Astrocyte (in vitro differentiated cells and primary cell): Measurements from ENCODE around the gene C5orf34. TPM values are rescaled to one million over a fixed set of nuclear protein-coding genes. Genes with fewer than 3 reads are reported as not detected.
A peak's percentile ranks its signal among the peaks of the same experiment; 100 is the strongest.

ENCODE experiments used
- DNase-seq: peaks from one replicate; pipeline ENCODE4 v3.0.0-alpha.2; 2010; ENCODE audit warnings: low read depth
- FAIRE-seq: peaks from 2 replicates; lab custom pipeline; 2011; peaks lifted over from hg19 to GRCh38; lab: Jason Lieb, UNC
- H2AFZ ChIP-seq: 2 replicates; pipeline ENCODE4 v1.6.0; 2012; ENCODE audit warnings: low read depth, low read length, inconsistent platforms
- H3K27ac ChIP-seq: 2 replicates; pipeline ENCODE4 v1.5.1; 2011; ENCODE audit warnings: low read depth, low read length, inconsistent platforms
- H3K27me3 ChIP-seq: 2 replicates; pipeline ENCODE4 v1.6.0; 2011; ENCODE audit warnings: low read length, inconsistent platforms; ENCODE audit not compliant: insufficient read depth
- H3K36me3 ChIP-seq: 2 replicates; pipeline ENCODE4 v1.5.1; 2011; ENCODE audit warnings: low read length, inconsistent platforms; ENCODE audit not compliant: insufficient read depth
- H3K4me1 ChIP-seq: 2 replicates; pipeline ENCODE4 v1.5.1; 2011; ENCODE audit warnings: low read length, inconsistent platforms; ENCODE audit not compliant: insufficient read depth
- H3K4me2 ChIP-seq: 2 replicates; pipeline ENCODE4 v1.6.0; 2012; ENCODE audit warnings: low read length, inconsistent platforms
- H3K4me3 ChIP-seq: 2 replicates; pipeline ENCODE4 v1.5.1; 2011; ENCODE audit warnings: low read depth, mild to moderate bottlenecking, low read length, inconsistent platforms; ENCODE audit not compliant: insufficient read depth
- H3K79me2 ChIP-seq: 2 replicates; pipeline ENCODE4 v1.6.0; 2012; ENCODE audit warnings: mild to moderate bottlenecking, low read length, inconsistent platforms; ENCODE audit not compliant: insufficient read depth
- H3K9ac ChIP-seq: 2 replicates; pipeline ENCODE4 v1.6.0; 2012; ENCODE audit warnings: mild to moderate bottlenecking, low read length, inconsistent platforms
- H3K9me3 ChIP-seq: 2 replicates; pipeline ENCODE4 v1.5.1; 2012; ENCODE audit warnings: low read depth, mild to moderate bottlenecking, low read length, inconsistent platforms; ENCODE audit not compliant: insufficient read depth
- H4K20me1 ChIP-seq: 2 replicates; pipeline ENCODE4 v1.6.0; 2012; ENCODE audit warnings: low read length, inconsistent platforms; ENCODE audit not compliant: insufficient read depth
- H3K27ac Mint-ChIP-seq: one replicate; pipeline ENCODE4 v1.8.0; 2021; ENCODE audit warnings: mild to moderate bottlenecking, mixed read lengths; ENCODE audit not compliant: unreplicated experiment
- H3K27me3 Mint-ChIP-seq: one replicate; pipeline ENCODE4 v1.8.0; 2021; ENCODE audit warnings: low read depth, mixed read lengths; ENCODE audit not compliant: unreplicated experiment
- H3K36me3 Mint-ChIP-seq: one replicate; pipeline ENCODE4 v1.8.0; 2021; ENCODE audit warnings: low read depth, mixed read lengths; ENCODE audit not compliant: unreplicated experiment
- H3K4me1 Mint-ChIP-seq: one replicate; pipeline ENCODE4 v1.8.0; 2021; ENCODE audit warnings: low read depth, mixed read lengths; ENCODE audit not compliant: unreplicated experiment
- H3K4me3 Mint-ChIP-seq: one replicate; pipeline ENCODE4 v1.8.0; 2021; ENCODE audit warnings: mild to moderate bottlenecking, moderate library complexity, mixed read lengths; ENCODE audit not compliant: unreplicated experiment
- H3K9me3 Mint-ChIP-seq: one replicate; pipeline ENCODE4 v1.8.0; 2021; ENCODE audit warnings: mild to moderate bottlenecking, mixed read lengths; ENCODE audit not compliant: unreplicated experiment
- EZH2 ChIP-seq: IDR thresholded peaks from 2 replicates; pipeline ENCODE4 v1.6.1; 2012; ENCODE audit warnings: mild to moderate bottlenecking, low read length, inconsistent platforms; ENCODE audit not compliant: insufficient read depth
- total RNA-seq: library from RNA; stranded (reverse); gene quantifications from 2 replicates; pipeline ENCODE4 v1.2.1, GENCODE V29; 2021
- TF ChIP-seq, protein P1 (sequence below): IDR thresholded peaks from 2 replicates; pipeline ENCODE4 v1.5.1; 2011; ENCODE audit warnings: low read depth, mild to moderate bottlenecking, inconsistent platforms, low read length, moderate library complexity; ENCODE audit not compliant: insufficient read depth

Gene C5orf34
- total RNA-seq, 1 donor from 2014 or later: 3.3 TPM

DNA sequence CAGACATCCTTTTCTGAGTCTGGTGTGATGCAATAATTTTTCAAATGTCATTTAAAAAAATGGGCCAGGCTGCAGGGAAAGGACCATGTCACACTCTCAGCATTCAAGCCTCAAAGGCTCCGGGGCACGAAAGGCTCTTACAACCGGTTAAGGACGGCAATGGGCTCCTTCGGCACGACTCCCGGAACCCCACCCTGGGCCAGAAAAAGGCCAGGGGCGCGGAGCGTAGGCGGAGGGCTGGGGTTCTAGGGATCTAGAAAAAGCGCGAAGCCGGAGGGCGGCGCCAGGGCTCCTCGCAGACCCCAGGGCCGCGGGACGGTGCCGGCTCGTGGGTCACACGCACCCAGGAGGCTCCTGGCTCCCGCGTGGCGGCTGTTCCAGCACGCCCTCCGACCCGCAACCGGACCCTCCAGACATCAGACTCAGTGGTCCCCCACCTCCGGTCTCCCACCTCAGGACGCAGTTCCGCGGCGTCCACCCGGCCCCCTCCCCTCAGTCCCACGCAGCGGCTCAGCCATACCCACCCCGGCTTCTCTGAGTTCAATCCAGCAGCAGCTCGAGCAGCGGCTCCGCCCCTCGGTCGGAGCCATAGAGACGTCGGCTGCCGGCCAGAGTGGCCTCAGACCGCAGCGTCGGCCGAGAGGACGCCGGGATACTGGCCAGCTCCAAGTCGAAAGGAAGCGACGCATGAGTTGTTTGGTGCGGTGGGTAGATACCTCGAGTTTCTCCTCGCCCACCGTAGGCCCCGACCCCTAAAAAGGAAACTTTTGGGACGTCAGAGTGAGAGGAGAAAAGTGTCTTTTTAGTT is 31.4 kb downstream of the C5orf34 start, which contains the start of gene TMEM267:
TSS of gene TMEM267 (minus strand) at position 568 of the 808 bp plus-strand sequence. CDS start 29,896 bp downstream, outside the sequence.
- no peaks in the 10 kb centered on the region for H3K36me3 Mint-ChIP-seq
- no peaks in the 10 kb centered on the region for H4K20me1 ChIP-seq
- H3K79me2 ChIP-seq: peaks cover 33% of the 10 kb centered on the region
- H3K4me3 ChIP-seq: peak within 1 kb of the TSS; percentile 90
- peak within 1 kb of the TSS; percentile 100 for H3K27ac Mint-ChIP-seq
- no peaks in the 10 kb centered on the region for H3K9me3 Mint-ChIP-seq
- no peaks in the 10 kb centered on the region for H3K27me3 ChIP-seq
- FAIRE-seq: no peak
- DNase-seq: peak; percentile 84
- peak within 1 kb of the TSS; percentile 97 for H2AFZ ChIP-seq
- H3K4me3 Mint-ChIP-seq: peak within 1 kb of the TSS; percentile 98
- peaks cover 5% of the 10 kb centered on the region for H3K4me1 ChIP-seq
- H3K4me1 Mint-ChIP-seq: peaks cover 10% of the 10 kb centered on the region
- no peaks in the 10 kb centered on the region for H3K9me3 ChIP-seq
- TF ChIP-seq, protein P1, sequence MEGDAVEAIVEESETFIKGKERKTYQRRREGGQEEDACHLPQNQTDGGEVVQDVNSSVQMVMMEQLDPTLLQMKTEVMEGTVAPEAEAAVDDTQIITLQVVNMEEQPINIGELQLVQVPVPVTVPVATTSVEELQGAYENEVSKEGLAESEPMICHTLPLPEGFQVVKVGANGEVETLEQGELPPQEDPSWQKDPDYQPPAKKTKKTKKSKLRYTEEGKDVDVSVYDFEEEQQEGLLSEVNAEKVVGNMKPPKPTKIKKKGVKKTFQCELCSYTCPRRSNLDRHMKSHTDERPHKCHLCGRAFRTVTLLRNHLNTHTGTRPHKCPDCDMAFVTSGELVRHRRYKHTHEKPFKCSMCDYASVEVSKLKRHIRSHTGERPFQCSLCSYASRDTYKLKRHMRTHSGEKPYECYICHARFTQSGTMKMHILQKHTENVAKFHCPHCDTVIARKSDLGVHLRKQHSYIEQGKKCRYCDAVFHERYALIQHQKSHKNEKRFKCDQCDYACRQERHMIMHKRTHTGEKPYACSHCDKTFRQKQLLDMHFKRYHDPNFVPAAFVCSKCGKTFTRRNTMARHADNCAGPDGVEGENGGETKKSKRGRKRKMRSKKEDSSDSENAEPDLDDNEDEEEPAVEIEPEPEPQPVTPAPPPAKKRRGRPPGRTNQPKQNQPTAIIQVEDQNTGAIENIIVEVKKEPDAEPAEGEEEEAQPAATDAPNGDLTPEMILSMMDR: no peak
- no peak for TF ChIP-seq EZH2
- H3K4me2 ChIP-seq: peak within 1 kb of the TSS; percentile 83
- H3K36me3 ChIP-seq: no peaks in the 10 kb centered on the region
- H3K9ac ChIP-seq: peak within 1 kb of the TSS; percentile 97
- H3K27ac ChIP-seq: peak within 1 kb of the TSS; percentile 97
- H3K27me3 Mint-ChIP-seq: no peaks in the 10 kb centered on the region

DNA sequence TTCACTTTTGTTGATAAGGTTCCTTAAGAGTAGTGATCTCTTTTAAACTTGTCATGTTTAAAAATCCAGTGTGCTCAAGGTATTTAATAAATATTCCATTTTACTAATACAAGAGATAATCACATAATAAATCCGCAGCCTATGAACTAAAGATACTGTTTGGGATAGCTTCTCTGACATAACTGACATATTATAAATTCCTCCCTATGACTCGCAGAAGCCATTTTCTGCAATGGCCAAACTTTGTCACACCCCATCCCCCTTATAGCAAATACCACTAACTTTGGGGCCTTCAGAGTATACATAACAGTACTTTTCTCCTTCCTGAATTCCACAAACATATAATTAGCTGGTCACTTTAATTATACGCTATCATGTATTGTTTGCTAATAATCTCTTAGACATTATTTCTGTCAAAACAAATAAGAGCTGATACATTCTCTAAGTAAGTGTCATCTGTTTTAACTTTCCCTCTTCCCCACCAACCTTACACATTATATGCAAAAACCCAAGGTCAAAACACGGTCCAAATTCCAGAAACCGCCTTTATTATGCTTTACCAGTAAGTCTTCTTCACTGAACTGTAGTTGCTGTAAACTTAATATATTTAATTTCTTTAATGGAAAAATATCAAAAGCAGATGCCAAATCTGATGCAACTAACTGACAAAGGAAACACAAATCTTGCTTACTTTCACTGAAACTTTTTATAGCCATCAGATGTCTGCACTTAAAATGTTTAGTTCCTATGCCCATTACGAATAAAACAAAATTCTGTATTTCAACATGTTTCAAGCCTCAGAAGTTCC is 32.3 kb downstream of the C5orf34 start:
- Histone ChIP-seq H3K9ac (peak overlapping the region; percentile 97), H3K27me3 (no peaks in the 10 kb centered on the region), H3K36me3 (no peaks in the 10 kb centered on the region), H2AFZ (peak overlapping the region; percentile 97), H3K4me3 (peak overlapping the region; percentile 90), H3K27ac (peak overlapping the region; percentile 97), H3K9me3 (no peaks in the 10 kb centered on the region), H3K4me1 (peaks cover 5% of the 10 kb centered on the region), H3K4me2 (peak overlapping the region; percentile 83), H3K79me2 (peaks cover 33% of the 10 kb centered on the region), H4K20me1 (no peaks in the 10 kb centered on the region)
- H3K4me1 Mint-ChIP-seq: peaks cover 10% of the 10 kb centered on the region
- no peaks in the 10 kb centered on the region for H3K9me3 Mint-ChIP-seq
- H3K36me3 Mint-ChIP-seq: no peaks in the 10 kb centered on the region
- TF ChIP-seq EZH2: no peak
- TF ChIP-seq, protein P1: no peak
- H3K27ac Mint-ChIP-seq: peak overlapping the region; percentile 100
- peak; percentile 14 for DNase-seq
- H3K27me3 Mint-ChIP-seq: no peaks in the 10 kb centered on the region
- peak overlapping the region; percentile 98 for H3K4me3 Mint-ChIP-seq
- FAIRE-seq: no peak
